DND-41 (cell line): ENCODE measurements around the gene RPL3.

Source experiments
- CTCF ChIP-seq: IDR thresholded peaks from 2 replicates; pipeline ENCODE4 v1.5.1; 2012; ENCODE audit warnings: borderline replicate concordance, low read length, moderate library complexity, mild to moderate bottlenecking; ENCODE audit not compliant: poor library complexity, severe bottlenecking; ENCODE audit errors: extremely low read depth
- EZH2 ChIP-seq: IDR thresholded peaks from 3 replicates; pipeline ENCODE4 v1.6.1; 2012; ENCODE audit warnings: borderline replicate concordance, low read depth, mild to moderate bottlenecking, moderate library complexity, low read length, inconsistent platforms; ENCODE audit not compliant: severe bottlenecking

DNA sequence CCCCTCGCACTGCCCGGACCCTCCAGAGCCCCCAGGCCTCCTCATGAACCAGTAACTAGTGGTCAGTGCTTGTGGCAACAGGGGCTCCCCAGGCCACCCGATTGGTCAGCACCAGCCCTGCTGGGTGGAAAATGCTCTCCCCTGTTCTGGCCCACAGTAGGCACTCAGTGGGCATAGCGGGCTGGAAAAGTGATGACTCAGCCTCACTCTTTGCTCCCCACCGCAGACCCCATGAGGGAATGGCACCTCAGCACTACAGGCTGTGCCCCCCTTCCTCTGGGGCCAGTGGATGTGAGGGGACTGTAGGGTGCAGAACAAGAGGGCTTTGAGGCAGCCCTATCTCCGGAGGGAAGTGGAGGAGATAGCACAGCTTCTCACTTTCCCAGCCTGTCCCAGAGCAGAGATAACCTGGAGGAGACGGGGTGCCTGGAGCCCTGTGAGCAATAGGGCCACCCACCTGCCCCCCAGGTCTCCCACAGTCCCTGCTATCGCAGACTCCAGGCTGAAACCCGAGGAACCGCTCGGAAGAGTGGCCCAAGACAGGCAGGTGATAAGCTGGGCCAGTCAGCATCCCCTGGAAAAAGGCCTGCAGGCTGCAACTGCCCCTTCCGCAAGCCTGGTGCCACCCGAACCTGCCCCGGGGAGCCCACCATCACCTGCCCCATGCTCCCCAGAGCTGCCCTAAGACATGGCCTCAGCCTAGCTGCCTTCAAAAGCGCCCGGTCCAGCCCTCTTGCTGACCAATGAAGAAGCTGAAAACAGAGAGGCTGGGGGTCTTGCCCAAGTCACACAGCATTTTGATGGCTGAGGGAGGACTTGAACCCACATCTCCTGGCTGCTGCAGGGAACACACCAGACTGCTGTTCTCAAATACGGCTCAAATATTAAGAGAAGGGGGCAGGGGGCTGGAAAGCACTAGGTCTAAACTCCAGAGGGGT, 45.2 kb downstream of the RPL3 start:
- TF ChIP-seq CTCF, result no peak
- TF ChIP-seq EZH2, result no peak
